BE2C (cell line): ENCODE measurements around the gene C6orf163.

Experiments used
- DNase-seq: peaks from one replicate; pipeline ENCODE4 v3.0.0-alpha.2; 2020
- H3K27me3 ChIP-seq: fragments of 250-450 bp; sonication (Bioruptor Pico); 2 replicates; pipeline ENCODE4 v1.5.1; 2020; ENCODE audit warnings: mild to moderate bottlenecking
- H3K36me3 ChIP-seq: fragments of 250-450 bp; sonication (Bioruptor Pico); 2 replicates; pipeline ENCODE4 v1.5.1; 2020; ENCODE audit warnings: mild to moderate bottlenecking
- H3K4me1 ChIP-seq: fragments of 250-450 bp; sonication (Bioruptor Pico); 2 replicates; pipeline ENCODE4 v1.5.1; 2020
- H3K4me3 ChIP-seq: 2 replicates; pipeline ENCODE4 v1.5.1; 2011; ENCODE audit warnings: low read depth, low read length
- H3K9me3 ChIP-seq: fragments of 250-450 bp; sonication (Bioruptor Pico); 2 replicates; pipeline ENCODE4 v1.5.1; 2020
- TF ChIP-seq, protein P1 (sequence below): IDR thresholded peaks from 2 replicates; pipeline ENCODE4 v1.5.1; 2012; ENCODE audit warnings: mild to moderate bottlenecking, low read depth, low read length

C6orf163 gene

DNA sequence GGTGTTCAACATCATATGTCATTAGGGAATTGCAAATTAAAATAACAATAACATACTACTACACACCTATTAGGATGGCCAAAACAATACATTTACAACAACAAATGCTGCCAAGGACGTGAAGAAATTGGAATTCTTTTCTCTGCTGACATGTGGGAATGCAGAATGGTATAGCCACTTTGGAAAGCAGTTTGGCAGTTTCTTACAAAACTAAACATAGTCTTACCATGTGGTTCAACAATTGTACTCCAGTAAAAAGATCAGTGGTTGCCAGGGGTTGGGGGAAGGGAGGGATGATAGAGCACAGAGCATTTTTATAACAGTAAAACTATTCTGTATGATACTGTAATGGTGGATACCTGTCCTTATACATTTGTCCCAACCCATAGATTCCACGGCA lies 50.8 kb downstream of the C6orf163 start:
- Histone ChIP-seq H3K4me1 (no peaks in the 10 kb centered on the region), H3K27me3 (no peaks in the 10 kb centered on the region)

DNA sequence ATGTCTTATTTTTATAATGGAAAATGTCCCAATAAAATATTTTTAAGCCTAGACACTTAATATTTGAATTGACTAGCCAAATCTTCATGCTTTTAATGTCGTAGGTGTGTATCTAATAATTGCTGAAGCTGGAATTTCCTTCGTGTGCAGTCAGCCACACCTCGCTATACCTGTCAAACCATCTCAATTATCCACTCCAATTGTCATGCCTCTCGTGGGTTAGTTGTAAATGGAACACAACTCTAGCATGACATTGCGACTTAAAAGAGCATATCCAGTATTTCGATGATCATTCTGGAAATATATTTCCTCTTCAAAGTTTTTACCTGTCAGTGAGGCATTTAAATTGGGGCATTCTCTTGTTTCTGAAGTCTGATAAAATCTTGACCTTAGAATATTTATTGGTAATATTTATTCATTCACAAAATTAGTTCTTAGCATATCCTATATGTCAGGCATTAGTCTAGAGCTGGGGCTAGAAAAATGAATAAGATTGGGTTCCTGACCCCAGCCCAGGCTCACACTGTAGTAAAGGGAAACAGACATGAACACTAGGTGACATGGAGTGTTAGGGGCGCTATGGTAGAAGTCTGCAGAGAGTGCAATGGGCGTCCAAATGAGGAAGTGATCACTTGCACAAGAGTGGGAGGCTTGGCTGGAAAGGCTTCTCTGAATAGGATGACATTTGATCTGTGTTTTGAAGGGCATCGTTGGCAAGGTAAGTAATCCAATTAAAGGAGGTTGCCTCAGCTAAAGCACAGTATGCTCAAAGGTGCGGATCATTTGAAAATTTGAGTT lies 52.2 kb downstream of the C6orf163 start:
- DNase-seq = no peak
- H3K27me3 ChIP-seq = no peaks in the 10 kb centered on the region
- H3K36me3 ChIP-seq = no peaks in the 10 kb centered on the region
- H3K4me3 ChIP-seq = no peak overlapping the region
- TF ChIP-seq, protein P1, sequence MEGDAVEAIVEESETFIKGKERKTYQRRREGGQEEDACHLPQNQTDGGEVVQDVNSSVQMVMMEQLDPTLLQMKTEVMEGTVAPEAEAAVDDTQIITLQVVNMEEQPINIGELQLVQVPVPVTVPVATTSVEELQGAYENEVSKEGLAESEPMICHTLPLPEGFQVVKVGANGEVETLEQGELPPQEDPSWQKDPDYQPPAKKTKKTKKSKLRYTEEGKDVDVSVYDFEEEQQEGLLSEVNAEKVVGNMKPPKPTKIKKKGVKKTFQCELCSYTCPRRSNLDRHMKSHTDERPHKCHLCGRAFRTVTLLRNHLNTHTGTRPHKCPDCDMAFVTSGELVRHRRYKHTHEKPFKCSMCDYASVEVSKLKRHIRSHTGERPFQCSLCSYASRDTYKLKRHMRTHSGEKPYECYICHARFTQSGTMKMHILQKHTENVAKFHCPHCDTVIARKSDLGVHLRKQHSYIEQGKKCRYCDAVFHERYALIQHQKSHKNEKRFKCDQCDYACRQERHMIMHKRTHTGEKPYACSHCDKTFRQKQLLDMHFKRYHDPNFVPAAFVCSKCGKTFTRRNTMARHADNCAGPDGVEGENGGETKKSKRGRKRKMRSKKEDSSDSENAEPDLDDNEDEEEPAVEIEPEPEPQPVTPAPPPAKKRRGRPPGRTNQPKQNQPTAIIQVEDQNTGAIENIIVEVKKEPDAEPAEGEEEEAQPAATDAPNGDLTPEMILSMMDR = no peak
- no peaks in the 10 kb centered on the region for H3K4me1 ChIP-seq
- H3K9me3 ChIP-seq = no peaks in the 10 kb centered on the region

More for the DNA sequence above, 50.8 kb downstream of the C6orf163 start:
- H3K36me3 ChIP-seq = no peaks in the 10 kb centered on the region
- no peaks in the 10 kb centered on the region for H3K9me3 ChIP-seq
- DNase-seq = no peak
- H3K4me3 ChIP-seq = no peak overlapping the region
- TF ChIP-seq, protein P1 = no peak

DNA sequence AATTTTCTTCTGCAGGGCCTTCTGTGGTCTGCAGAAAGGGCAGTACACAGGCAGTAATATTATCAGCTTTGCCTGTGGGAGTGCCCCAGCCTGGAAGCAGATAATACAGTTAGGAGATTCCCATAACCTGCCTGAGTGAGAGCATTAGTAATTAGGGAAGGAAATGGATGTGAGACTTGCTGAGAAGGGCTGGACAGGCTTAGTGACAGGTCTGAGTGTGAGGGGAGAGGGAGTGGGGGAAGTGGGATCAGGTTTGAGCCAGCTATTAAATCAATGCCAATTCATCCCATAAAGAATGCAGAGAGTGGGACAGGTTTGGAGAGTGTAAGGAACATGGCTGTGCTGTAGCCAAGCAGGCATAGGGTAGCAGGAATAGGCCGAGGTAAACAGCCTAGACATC lies 53.0 kb downstream of the C6orf163 start:
- Histone ChIP-seq H3K36me3 (no peaks in the 10 kb centered on the region), H3K9me3 (no peaks in the 10 kb centered on the region), H3K4me1 (no peaks in the 10 kb centered on the region), H3K27me3 (no peaks in the 10 kb centered on the region), H3K4me3 (no peak overlapping the region)
- TF ChIP-seq, protein P1 = no peak
- DNase-seq = no peak

DNA sequence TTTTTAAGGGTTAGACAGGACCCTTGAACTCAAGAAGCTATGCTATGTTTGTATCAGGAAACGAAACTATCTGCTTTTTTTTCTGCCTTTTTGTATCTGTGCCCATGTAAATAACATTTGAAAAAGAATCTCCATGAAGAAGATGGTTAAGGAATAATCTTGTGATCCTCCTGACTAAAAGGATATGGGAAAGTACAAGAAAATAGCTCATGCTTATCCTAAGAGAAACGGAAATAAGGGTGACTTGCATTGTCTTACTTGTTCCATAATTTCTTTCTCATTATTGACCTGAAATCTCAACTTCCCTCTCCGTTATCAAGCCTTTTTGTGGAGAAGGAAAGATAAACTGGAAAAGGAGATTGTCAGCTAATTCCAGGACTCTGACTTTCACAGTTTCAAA lies 57.2 kb downstream of the C6orf163 start:
- no peaks in the 10 kb centered on the region for H3K9me3 ChIP-seq
- DNase-seq = no peak
- H3K27me3 ChIP-seq = no peaks in the 10 kb centered on the region
- H3K4me1 ChIP-seq = no peaks in the 10 kb centered on the region
- H3K4me3 ChIP-seq = no peak overlapping the region
- no peaks in the 10 kb centered on the region for H3K36me3 ChIP-seq
- TF ChIP-seq, protein P1 = no peak

DNA sequence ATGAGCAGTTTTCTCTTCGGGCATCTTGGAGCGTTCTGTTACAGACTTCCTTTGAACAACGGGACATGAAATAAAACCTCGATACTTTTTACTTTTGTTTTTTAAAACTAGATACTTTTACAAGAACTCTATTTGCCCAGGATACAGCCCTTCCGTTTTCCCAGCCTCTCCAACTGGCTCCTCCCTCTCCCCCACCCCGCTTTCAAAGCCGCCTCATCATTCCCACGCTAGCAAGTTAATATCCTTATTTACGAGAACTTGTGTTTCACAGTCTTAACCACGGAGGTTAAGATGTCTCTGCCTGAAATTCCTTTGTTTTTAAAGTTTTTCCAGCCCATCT lies 62.9 kb downstream of the C6orf163 start:
- Histone ChIP-seq H3K9me3 (no peaks in the 10 kb centered on the region), H3K27me3 (no peaks in the 10 kb centered on the region), H3K4me1 (no peaks in the 10 kb centered on the region), H3K36me3 (no peaks in the 10 kb centered on the region), H3K4me3 (peak overlapping the region; percentile 93)
- no peak for DNase-seq
- TF ChIP-seq, protein P1 = no peak

DNA sequence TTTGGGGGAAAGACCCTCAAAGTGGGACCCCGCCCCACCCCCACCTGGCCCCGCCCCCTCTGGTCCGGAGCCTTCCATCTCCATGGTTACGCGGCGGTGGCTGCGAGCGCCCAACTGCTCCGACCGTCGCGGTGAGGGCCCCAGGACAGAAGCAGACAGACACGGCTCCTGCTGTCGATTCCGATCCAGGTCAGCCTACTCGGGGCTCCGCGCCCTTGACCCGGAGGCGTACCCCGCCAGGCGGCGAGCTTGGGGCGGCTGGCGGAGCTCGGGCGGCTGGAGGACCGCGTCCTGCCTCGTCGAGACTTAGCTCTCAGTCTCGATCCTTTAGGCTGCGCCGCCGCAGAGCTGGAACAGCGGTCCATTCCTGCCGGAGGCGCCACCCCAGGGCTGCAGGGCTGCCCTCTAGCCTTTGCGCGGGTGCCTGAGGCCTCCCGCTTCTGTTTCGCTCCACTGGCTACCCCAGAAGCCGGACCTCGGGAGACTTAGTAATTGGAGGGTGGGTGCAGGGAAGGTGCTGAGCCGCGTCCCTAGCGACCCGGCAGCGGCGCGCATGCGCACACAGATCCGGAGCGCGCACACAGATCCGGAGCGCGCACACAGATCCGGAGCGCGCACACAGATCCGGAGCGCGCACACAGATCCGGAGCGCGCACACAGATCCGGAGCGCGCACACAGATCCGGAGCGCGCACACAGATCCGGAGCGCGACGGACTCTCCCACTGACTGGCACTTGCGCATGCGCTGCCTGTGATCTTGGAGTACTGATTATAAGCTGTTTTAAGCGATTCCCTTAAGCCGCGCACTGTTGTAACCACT lies 63.5 kb downstream of the C6orf163 start, which contains the start of gene CFAP206:
Gene CFAP206, plus strand, starts transcription at position 72 of the 820 bp plus-strand sequence. CDS start 1,868 bp downstream, outside the sequence.
- H3K4me1 ChIP-seq = no peaks in the 10 kb centered on the region
- TF ChIP-seq, protein P1 = no peak; the same call in 1 of the 2 replicates
- no peaks in the 10 kb centered on the region for H3K27me3 ChIP-seq
- no peaks in the 10 kb centered on the region for H3K9me3 ChIP-seq
- H3K4me3 ChIP-seq = peak within 1 kb of the TSS; percentile 93
- peak; percentile 87 for DNase-seq
- H3K36me3 ChIP-seq = no peaks in the 10 kb centered on the region
